ENCODE results near the gene CNOT4.

The CNOT4 gene

GRCh38 chr7:135541029-135541428 lies 31.1 kb upstream of the CNOT4 start:
- Histone ChIP-seq H3K9me3 (ENCODE audit: low read depth, low read length) (no peaks in the 10 kb centered on the region), H3K9ac (ENCODE audit: insufficient read length) (no peak overlapping the region), H3K36me3 (ENCODE audit: insufficient read depth, low read length) (no peaks in the 10 kb centered on the region), H3K4me3 (no peak overlapping the region), H3K27ac (no peak overlapping the region)
- TF ChIP-seq FOXP2 (optimal IDR thresholded peaks at IDR 0.05; ENCODE audit: control extremely low read depth, extremely low read length, insufficient read depth) (no peak), POLR2AphosphoS5 (IDR thresholded peaks at IDR 0.05; ENCODE audit: borderline replicate concordance, low read depth, low read length) (no peak), EZH2 (IDR thresholded peaks at IDR 0.05) (no peak)
- no peak for DNase-seq (ENCODE audit: low read depth, low spot score)

- Histone ChIP-seq H3K27ac (no peak overlapping the region), H3K36me3 (ENCODE audit: insufficient read depth, low read length) (no peaks in the 10 kb centered on the region), H3K4me3 (no peak overlapping the region), H3K9me3 (ENCODE audit: low read depth, low read length) (no peaks in the 10 kb centered on the region), H3K9ac (ENCODE audit: insufficient read length) (no peak overlapping the region)
- TF ChIP-seq EZH2 (IDR thresholded peaks at IDR 0.05): no peak
- no peak for TF ChIP-seq POLR2AphosphoS5 (IDR thresholded peaks at IDR 0.05; ENCODE audit: borderline replicate concordance, low read depth, low read length)
- no peak for TF ChIP-seq FOXP2 (optimal IDR thresholded peaks at IDR 0.05; ENCODE audit: control extremely low read depth, extremely low read length, insufficient read depth)
- DNase-seq (ENCODE audit: low read depth, low spot score): no peak
Observed at GRCh38 chr7:135539629-135540028, 29.7 kb upstream of the CNOT4 start.

- Histone ChIP-seq H3K36me3 (ENCODE audit: insufficient read depth, low read length) (no peaks in the 10 kb centered on the region), H3K4me3 (no peak overlapping the region), H3K27ac (0 out of 2 replicates have a peak overlapping the region, but pooled peaks have one; percentile 36), H3K9me3 (ENCODE audit: low read depth, low read length) (no peaks in the 10 kb centered on the region), H3K9ac (ENCODE audit: insufficient read length) (no peak overlapping the region)
- DNase-seq (ENCODE audit: low read depth, low spot score): no peak
- TF ChIP-seq FOXP2 (optimal IDR thresholded peaks at IDR 0.05; ENCODE audit: control extremely low read depth, extremely low read length, insufficient read depth) (no peak), EZH2 (IDR thresholded peaks at IDR 0.05) (no peak), POLR2AphosphoS5 (IDR thresholded peaks at IDR 0.05; ENCODE audit: borderline replicate concordance, low read depth, low read length) (no peak)
Observed at GRCh38 chr7:135538376-135538775, 28.5 kb upstream of the CNOT4 start.

GRCh38 chr7:135537905-135538304 lies 28.0 kb upstream of the CNOT4 start:
- Histone ChIP-seq H3K4me3 (no peak overlapping the region), H3K9ac (ENCODE audit: insufficient read length) (no peak overlapping the region), H3K9me3 (ENCODE audit: low read depth, low read length) (no peaks in the 10 kb centered on the region), H3K27ac (no peak overlapping the region), H3K36me3 (ENCODE audit: insufficient read depth, low read length) (no peaks in the 10 kb centered on the region)
- no peak for DNase-seq (ENCODE audit: low read depth, low spot score)
- TF ChIP-seq EZH2 (IDR thresholded peaks at IDR 0.05) (no peak), POLR2AphosphoS5 (IDR thresholded peaks at IDR 0.05; ENCODE audit: borderline replicate concordance, low read depth, low read length) (no peak), FOXP2 (optimal IDR thresholded peaks at IDR 0.05; ENCODE audit: control extremely low read depth, extremely low read length, insufficient read depth) (no peak)

- no peak overlapping the region for H3K9ac ChIP-seq (ENCODE audit: insufficient read length)
- TF ChIP-seq FOXP2 (optimal IDR thresholded peaks at IDR 0.05; ENCODE audit: control extremely low read depth, extremely low read length, insufficient read depth): no peak
- TF ChIP-seq POLR2AphosphoS5 (IDR thresholded peaks at IDR 0.05; ENCODE audit: borderline replicate concordance, low read depth, low read length): no peak
- no peak for TF ChIP-seq EZH2 (IDR thresholded peaks at IDR 0.05)
- H3K4me3 ChIP-seq: no peak overlapping the region
- DNase-seq (ENCODE audit: low read depth, low spot score): no peak
- no peaks in the 10 kb centered on the region for H3K9me3 ChIP-seq (ENCODE audit: low read depth, low read length)
- H3K36me3 ChIP-seq (ENCODE audit: insufficient read depth, low read length): no peaks in the 10 kb centered on the region
- H3K27ac ChIP-seq: no peak overlapping the region
Observed at GRCh38 chr7:135537453-135537852, 27.6 kb upstream of the CNOT4 start.

- H3K4me3 ChIP-seq: no peak overlapping the region
- H3K36me3 ChIP-seq (ENCODE audit: insufficient read depth, low read length): no peaks in the 10 kb centered on the region
- H3K9ac ChIP-seq (ENCODE audit: insufficient read length): no peak overlapping the region
- H3K9me3 ChIP-seq (ENCODE audit: low read depth, low read length): no peaks in the 10 kb centered on the region
- TF ChIP-seq POLR2AphosphoS5 (IDR thresholded peaks at IDR 0.05; ENCODE audit: borderline replicate concordance, low read depth, low read length) (no peak), FOXP2 (optimal IDR thresholded peaks at IDR 0.05; ENCODE audit: control extremely low read depth, extremely low read length, insufficient read depth) (no peak), EZH2 (IDR thresholded peaks at IDR 0.05) (no peak)
- peak; percentile 18 for DNase-seq (ENCODE audit: low read depth, low spot score)
- H3K27ac ChIP-seq: no peak overlapping the region
Observed at GRCh38 chr7:135536150-135536549, 26.2 kb upstream of the CNOT4 start.

- TF ChIP-seq FOXP2 (optimal IDR thresholded peaks at IDR 0.05; ENCODE audit: control extremely low read depth, extremely low read length, insufficient read depth) (no peak), POLR2AphosphoS5 (IDR thresholded peaks at IDR 0.05; ENCODE audit: borderline replicate concordance, low read depth, low read length) (no peak), EZH2 (IDR thresholded peaks at IDR 0.05) (no peak)
- H3K9me3 ChIP-seq (ENCODE audit: low read depth, low read length): no peaks in the 10 kb centered on the region
- no peaks in the 10 kb centered on the region for H3K36me3 ChIP-seq (ENCODE audit: insufficient read depth, low read length)
- no peak overlapping the region for H3K27ac ChIP-seq
- no peak for DNase-seq (ENCODE audit: low read depth, low spot score)
- no peak overlapping the region for H3K9ac ChIP-seq (ENCODE audit: insufficient read length)
- H3K4me3 ChIP-seq: no peak overlapping the region
Observed at GRCh38 chr7:135527025-135527424, 17.1 kb upstream of the CNOT4 start.

- Histone ChIP-seq H3K9me3 (ENCODE audit: low read depth, low read length) (no peaks in the 10 kb centered on the region), H3K4me3 (no peak overlapping the region), H3K27ac (no peak overlapping the region), H3K36me3 (ENCODE audit: insufficient read depth, low read length) (no peaks in the 10 kb centered on the region), H3K9ac (ENCODE audit: insufficient read length) (no peak overlapping the region)
- no peak for TF ChIP-seq EZH2 (IDR thresholded peaks at IDR 0.05)
- TF ChIP-seq POLR2AphosphoS5 (IDR thresholded peaks at IDR 0.05; ENCODE audit: borderline replicate concordance, low read depth, low read length): no peak
- TF ChIP-seq FOXP2 (optimal IDR thresholded peaks at IDR 0.05; ENCODE audit: control extremely low read depth, extremely low read length, insufficient read depth): no peak
- DNase-seq (ENCODE audit: low read depth, low spot score): no peak
Observed at GRCh38 chr7:135525426-135525825, 15.5 kb upstream of the CNOT4 start.

- Histone ChIP-seq H3K4me3 (no peak overlapping the region), H3K36me3 (ENCODE audit: insufficient read depth, low read length) (no peaks in the 10 kb centered on the region), H3K9ac (ENCODE audit: insufficient read length) (no peak overlapping the region), H3K27ac (no peak overlapping the region), H3K9me3 (ENCODE audit: low read depth, low read length) (no peaks in the 10 kb centered on the region)
- TF ChIP-seq POLR2AphosphoS5 (IDR thresholded peaks at IDR 0.05; ENCODE audit: borderline replicate concordance, low read depth, low read length) (no peak), FOXP2 (optimal IDR thresholded peaks at IDR 0.05; ENCODE audit: control extremely low read depth, extremely low read length, insufficient read depth) (no peak), EZH2 (IDR thresholded peaks at IDR 0.05) (no peak)
- no peak for DNase-seq (ENCODE audit: low read depth, low spot score)
Observed at GRCh38 chr7:135523146-135523545, 13.2 kb upstream of the CNOT4 start.

All from SK-N-MC (cell line).